Osteocyte (in vitro differentiated cells): ENCODE results near the gene CENPE. TPM values are rescaled to one million over a fixed set of nuclear protein-coding genes. Genes with fewer than 3 reads are reported as not detected.

ENCODE experiments used
- DNase-seq: peaks from one replicate; pipeline ENCODE4 v3.0.0; 2021; ENCODE audit warnings: mixed read lengths; ENCODE audit not compliant: unreplicated experiment; ENCODE audit errors: extremely low spot score
- H3K27ac Mint-ChIP-seq: one replicate; pipeline ENCODE4 v1.8.0; 2021; ENCODE audit warnings: mild to moderate bottlenecking, mixed read lengths; ENCODE audit not compliant: unreplicated experiment
- H3K27me3 Mint-ChIP-seq: one replicate; pipeline ENCODE4 v1.8.0; 2021; ENCODE audit warnings: mixed read lengths; ENCODE audit not compliant: unreplicated experiment
- H3K36me3 Mint-ChIP-seq: one replicate; pipeline ENCODE4 v1.8.0; 2021; ENCODE audit warnings: mixed read lengths; ENCODE audit not compliant: unreplicated experiment
- H3K4me1 Mint-ChIP-seq: one replicate; pipeline ENCODE4 v1.8.0; 2021; ENCODE audit warnings: mixed read lengths; ENCODE audit not compliant: unreplicated experiment
- H3K4me3 Mint-ChIP-seq: one replicate; pipeline ENCODE4 v1.8.0; 2021; ENCODE audit warnings: mild to moderate bottlenecking, moderate library complexity, mixed read lengths; ENCODE audit not compliant: unreplicated experiment
- H3K9me3 Mint-ChIP-seq: one replicate; pipeline ENCODE4 v1.8.0; 2021; ENCODE audit warnings: mixed read lengths; ENCODE audit not compliant: unreplicated experiment
- total RNA-seq: library from RNA; stranded (reverse); gene quantifications from 2 replicates; pipeline ENCODE4 v1.2.1, GENCODE V29; 2021
- TF ChIP-seq, protein P1 (sequence below): fragments of 200-600 bp; sonication (generic); IDR thresholded peaks from 2 replicates; pipeline ENCODE4 v1.5.0; 2021; ENCODE audit warnings: antibody characterized with exemption, mild to moderate bottlenecking, moderate library complexity

CENPE gene
- total RNA-seq, 1 donor from 2014 or later, result 5.7 TPM

GRCh38 chr4:103099691-103100392 is 98.3 kb downstream of the CENPE start, which contains the start of gene BDH2:
Gene BDH2 (minus strand): TSS chr4:103099834. CDS start chr4:103096254, 3,580 bp downstream.
- Mint-ChIP-seq H3K4me3 (peak within 1 kb of the TSS; percentile 84), H3K27me3 (no peaks in the 10 kb centered on the region), H3K36me3 (peaks cover 9% of the 10 kb centered on the region), H3K9me3 (no peaks in the 10 kb centered on the region), H3K27ac (peak within 1 kb of the TSS; percentile 87), H3K4me1 (peaks cover 27% of the 10 kb centered on the region)
- DNase-seq, result no peak
- TF ChIP-seq, protein P1, sequence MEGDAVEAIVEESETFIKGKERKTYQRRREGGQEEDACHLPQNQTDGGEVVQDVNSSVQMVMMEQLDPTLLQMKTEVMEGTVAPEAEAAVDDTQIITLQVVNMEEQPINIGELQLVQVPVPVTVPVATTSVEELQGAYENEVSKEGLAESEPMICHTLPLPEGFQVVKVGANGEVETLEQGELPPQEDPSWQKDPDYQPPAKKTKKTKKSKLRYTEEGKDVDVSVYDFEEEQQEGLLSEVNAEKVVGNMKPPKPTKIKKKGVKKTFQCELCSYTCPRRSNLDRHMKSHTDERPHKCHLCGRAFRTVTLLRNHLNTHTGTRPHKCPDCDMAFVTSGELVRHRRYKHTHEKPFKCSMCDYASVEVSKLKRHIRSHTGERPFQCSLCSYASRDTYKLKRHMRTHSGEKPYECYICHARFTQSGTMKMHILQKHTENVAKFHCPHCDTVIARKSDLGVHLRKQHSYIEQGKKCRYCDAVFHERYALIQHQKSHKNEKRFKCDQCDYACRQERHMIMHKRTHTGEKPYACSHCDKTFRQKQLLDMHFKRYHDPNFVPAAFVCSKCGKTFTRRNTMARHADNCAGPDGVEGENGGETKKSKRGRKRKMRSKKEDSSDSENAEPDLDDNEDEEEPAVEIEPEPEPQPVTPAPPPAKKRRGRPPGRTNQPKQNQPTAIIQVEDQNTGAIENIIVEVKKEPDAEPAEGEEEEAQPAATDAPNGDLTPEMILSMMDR, result peak; percentile 75

DNA sequence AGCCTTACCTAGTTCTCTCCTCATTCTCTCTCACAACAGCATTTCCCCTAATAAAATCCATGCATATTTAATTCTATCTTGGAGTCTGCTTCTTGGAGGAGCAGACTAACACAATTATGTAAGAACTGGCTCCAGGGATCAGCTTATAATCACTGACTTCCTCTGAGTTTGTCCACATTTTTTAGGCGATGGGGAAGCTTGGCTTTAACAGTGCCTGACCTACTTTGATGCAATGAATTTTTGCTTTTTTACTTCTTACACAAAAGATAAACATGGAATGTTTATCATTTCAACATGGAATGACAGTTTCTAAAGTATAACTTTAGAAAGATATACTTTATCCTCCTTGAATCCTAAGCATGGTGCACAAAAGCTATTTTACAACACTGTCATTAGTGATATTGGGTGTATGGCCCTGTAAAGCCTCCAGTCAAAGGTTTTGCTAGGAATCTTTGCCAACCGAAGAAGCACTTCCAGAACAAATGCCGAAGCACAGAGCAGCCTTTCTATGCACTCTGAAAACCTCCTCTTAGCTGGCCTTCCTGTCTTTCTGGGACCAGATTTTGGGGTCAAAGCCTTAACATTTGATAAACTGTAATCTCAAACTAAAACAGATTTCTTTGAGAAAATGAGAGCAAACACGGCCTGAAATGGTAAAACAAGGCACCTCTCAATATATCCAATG is 99.2 kb downstream of the CENPE start:
- peaks cover 27% of the 10 kb centered on the region for H3K4me1 Mint-ChIP-seq

DNA sequence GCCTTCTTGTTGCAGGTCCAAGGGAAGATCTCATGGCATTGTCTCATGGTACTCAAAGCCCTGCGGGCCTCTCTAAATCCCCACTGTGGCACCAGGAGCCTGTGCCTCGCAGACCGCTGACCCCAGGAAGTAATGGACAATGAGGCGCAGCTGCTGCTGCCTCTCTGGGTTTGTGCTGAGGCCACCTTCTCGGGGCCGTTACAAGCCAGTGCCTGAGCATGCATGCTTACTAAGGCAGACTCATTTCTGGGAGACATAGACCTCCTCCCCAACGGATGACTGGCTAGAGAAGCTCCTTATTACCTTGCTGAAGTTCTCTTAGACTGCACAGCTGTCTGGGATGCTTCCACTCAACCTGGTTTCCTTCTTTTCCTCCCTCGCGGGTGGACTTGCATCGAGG is 99.8 kb downstream of the CENPE start:
- H3K27me3 Mint-ChIP-seq, result no peaks in the 10 kb centered on the region
- DNase-seq, result no peak
- H3K27ac Mint-ChIP-seq, result peak overlapping the region; percentile 87
- peaks cover 27% of the 10 kb centered on the region for H3K4me1 Mint-ChIP-seq
- no peaks in the 10 kb centered on the region for H3K9me3 Mint-ChIP-seq
- TF ChIP-seq, protein P1, result no peak
- H3K4me3 Mint-ChIP-seq, result peak overlapping the region; percentile 84
- H3K36me3 Mint-ChIP-seq, result peaks cover 15% of the 10 kb centered on the region

More for the DNA sequence above, 99.2 kb downstream of the CENPE start:
- Mint-ChIP-seq H3K9me3 (no peaks in the 10 kb centered on the region), H3K36me3 (peaks cover 14% of the 10 kb centered on the region), H3K27me3 (no peaks in the 10 kb centered on the region), H3K4me3 (peak overlapping the region; percentile 84), H3K27ac (peak overlapping the region; percentile 87)
- no peak for DNase-seq
- TF ChIP-seq, protein P1, result no peak

GRCh38 chr4:103097112-103097511 is 101.0 kb downstream of the CENPE start:
- TF ChIP-seq, protein P1, result no peak
- Mint-ChIP-seq H3K36me3 (peaks cover 15% of the 10 kb centered on the region), H3K4me1 (peaks cover 38% of the 10 kb centered on the region), H3K27ac (no peak overlapping the region), H3K9me3 (no peaks in the 10 kb centered on the region), H3K4me3 (no peak overlapping the region), H3K27me3 (no peaks in the 10 kb centered on the region)
- DNase-seq, result no peak

GRCh38 chr4:103095080-103095479 is 103.1 kb downstream of the CENPE start:
- TF ChIP-seq, protein P1, result no peak
- no peaks in the 10 kb centered on the region for H3K9me3 Mint-ChIP-seq

More at GRCh38 chr4:103095080-103095479, 103.1 kb downstream of the CENPE start:
- no peak for DNase-seq
- H3K4me3 Mint-ChIP-seq, result no peak overlapping the region
- no peaks in the 10 kb centered on the region for H3K27me3 Mint-ChIP-seq
- no peak overlapping the region for H3K27ac Mint-ChIP-seq
- peaks cover 46% of the 10 kb centered on the region for H3K4me1 Mint-ChIP-seq
- H3K36me3 Mint-ChIP-seq, result peaks cover 31% of the 10 kb centered on the region
